Hepatocyte (in vitro differentiated cells): ENCODE results near the gene SORCS2. TPM values are rescaled to one million over a fixed set of nuclear protein-coding genes. Genes with fewer than 3 reads are reported as not detected.

Source experiments
- DNase-seq: peaks from one replicate; pipeline ENCODE4 v3.0.0-alpha.2; 2016; ENCODE audit warnings: low spot score
- H2AFZ ChIP-seq: fragments of 200-600 bp; sonication (generic); 2 replicates; pipeline ENCODE4 v1.6.0; 2016; ENCODE audit warnings: antibody characterized with exemption, mild to moderate bottlenecking
- H3K27ac ChIP-seq: fragments of 200-600 bp; sonication (generic); 2 replicates; pipeline ENCODE4 v1.5.1; 2016; ENCODE audit warnings: mild to moderate bottlenecking
- H3K27me3 ChIP-seq: fragments of 200-600 bp; sonication (generic); 2 replicates; pipeline ENCODE4 v1.6.1; 2016
- H3K36me3 ChIP-seq: fragments of 200-600 bp; sonication (generic); replicated peaks from 2 replicates; pipeline ENCODE4 v1.5.1; 2016; ENCODE audit warnings: low read depth; ENCODE audit not compliant: insufficient read depth
- H3K4me1 ChIP-seq: fragments of 200-600 bp; sonication (generic); 2 replicates; pipeline ENCODE4 v1.5.1; 2016; ENCODE audit warnings: mild to moderate bottlenecking, moderate library complexity; ENCODE audit not compliant: insufficient read depth
- H3K4me2 ChIP-seq: fragments of 200-600 bp; sonication (generic); 2 replicates; pipeline ENCODE4 v1.6.0; 2016
- H3K4me3 ChIP-seq: fragments of 200-600 bp; sonication (generic); 2 replicates; pipeline ENCODE4 v1.5.1; 2016; ENCODE audit warnings: mild to moderate bottlenecking
- H3K79me2 ChIP-seq: fragments of 200-600 bp; sonication (generic); 2 replicates; pipeline ENCODE4 v1.6.0; 2017; ENCODE audit warnings: mild to moderate bottlenecking
- H3K9me2 ChIP-seq: fragments of 200-600 bp; sonication (generic); replicated peaks from 2 replicates; pipeline ENCODE4 v1.6.0; 2017; ENCODE audit warnings: mild to moderate bottlenecking; ENCODE audit not compliant: insufficient read depth
- H3K9me3 ChIP-seq: fragments of 200-600 bp; sonication (generic); 2 replicates; pipeline ENCODE4 v1.5.1; 2016; ENCODE audit warnings: low read depth, mild to moderate bottlenecking
- H4K20me1 ChIP-seq: fragments of 200-600 bp; sonication (generic); 2 replicates; pipeline ENCODE4 v1.6.0; 2016; ENCODE audit warnings: mild to moderate bottlenecking; ENCODE audit not compliant: insufficient read depth, poor library complexity, severe bottlenecking
- CTCF ChIP-seq: fragments of 200-600 bp; sonication (generic); IDR thresholded peaks from 2 replicates; pipeline ENCODE4 v1.5.1; 2016; ENCODE audit warnings: antibody characterized with exemption, mild to moderate bottlenecking; ENCODE audit not compliant: poor library complexity
- EZH2 ChIP-seq: fragments of 200-600 bp; sonication (generic); IDR thresholded peaks from 2 replicates; pipeline ENCODE4 v1.6.1; 2016; ENCODE audit warnings: antibody characterized with exemption, mild to moderate bottlenecking, borderline replicate concordance
- EZH2phosphoT487 ChIP-seq: fragments of 200-600 bp; sonication (generic); IDR thresholded peaks from one replicate; pipeline ENCODE4 v1.6.1; 2018; ENCODE audit warnings: antibody characterized with exemption, mild to moderate bottlenecking, low read depth, moderate library complexity; ENCODE audit not compliant: unreplicated experiment, severe bottlenecking
- WGBS: methylation state at CpG from one replicate; pipeline ENCODE4 v1.1.6; 2016; ENCODE audit warnings: low lambda C conversion rate; ENCODE audit errors: missing lambda C conversion rate; 5-methylcytosine and 5-hydroxymethylcytosine counted together
- polyA plus RNA-seq: library from polyadenylated mRNA; unstranded; fragments of >200 nt; fragmentation: Nextera tagmentation; extraction: Ambion mirVana; gene quantifications from 2 replicates; pipeline ENCODE4 v1.2.1, GENCODE V29; 2016
- total RNA-seq: library from RNA; depleted of rRNA; stranded (reverse); fragments of >200 nt; gene quantifications from 2 replicates; pipeline ENCODE4 v1.2.3, GENCODE V29; 2014

The SORCS2 gene
- total and polyA plus RNA-seq, 2 experiments from 2014 or later, result 1.6 to 4.8 TPM

- no peaks in the 10 kb centered on the region for H3K27me3 ChIP-seq
- no peaks in the 10 kb centered on the region for H3K36me3 ChIP-seq
- WGBS, result 91% methylated on average over 10 of the region's 16 CpGs
- H2AFZ ChIP-seq, result no peak overlapping the region
- no peaks in the 10 kb centered on the region for H3K9me3 ChIP-seq
- DNase-seq, result no peak
- H3K4me3 ChIP-seq, result no peak overlapping the region
- H3K27ac ChIP-seq, result no peak overlapping the region
- H3K9me2 ChIP-seq, result no peaks in the 10 kb centered on the region
- no peaks in the 10 kb centered on the region for H3K79me2 ChIP-seq
- TF ChIP-seq CTCF (no peak), EZH2 (no peak), EZH2phosphoT487 (no peak)
- peaks cover 4% of the 10 kb centered on the region for H3K4me1 ChIP-seq
- H4K20me1 ChIP-seq, result no peaks in the 10 kb centered on the region
- no peak overlapping the region for H3K4me2 ChIP-seq
Measured at GRCh38 chr4:7333801-7334421, 141.6 kb downstream of the SORCS2 start.

- H3K36me3 ChIP-seq, result no peaks in the 10 kb centered on the region
- WGBS, result 87% methylated on average over 17 of the region's 17 CpGs
- H3K9me2 ChIP-seq, result no peaks in the 10 kb centered on the region
- no peak overlapping the region for H2AFZ ChIP-seq
- no peaks in the 10 kb centered on the region for H3K27me3 ChIP-seq
- H3K4me1 ChIP-seq, result peaks cover 4% of the 10 kb centered on the region
- H3K27ac ChIP-seq, result no peak overlapping the region
- no peaks in the 10 kb centered on the region for H3K79me2 ChIP-seq
- H3K4me2 ChIP-seq, result peak overlapping the region; percentile 27
- DNase-seq, result no peak
- TF ChIP-seq EZH2phosphoT487 (no peak), EZH2 (no peak), CTCF (no peak)
- no peaks in the 10 kb centered on the region for H3K9me3 ChIP-seq
- H4K20me1 ChIP-seq, result no peaks in the 10 kb centered on the region
- no peak overlapping the region for H3K4me3 ChIP-seq
Measured at GRCh38 chr4:7334521-7335275, 142.4 kb downstream of the SORCS2 start.

GRCh38 chr4:7335344-7336066 is 143.2 kb downstream of the SORCS2 start:
- peak; percentile 54 for DNase-seq
- TF ChIP-seq EZH2phosphoT487, result no peak
- peak; percentile 58 for TF ChIP-seq CTCF

More at GRCh38 chr4:7335344-7336066, 143.2 kb downstream of the SORCS2 start:
- Histone ChIP-seq H3K27me3 (no peaks in the 10 kb centered on the region), H3K9me3 (no peaks in the 10 kb centered on the region), H4K20me1 (no peaks in the 10 kb centered on the region), H2AFZ (no peak overlapping the region), H3K9me2 (no peaks in the 10 kb centered on the region), H3K4me1 (peaks cover 4% of the 10 kb centered on the region), H3K36me3 (no peaks in the 10 kb centered on the region), H3K4me3 (no peak overlapping the region), H3K27ac (no peak overlapping the region), H3K4me2 (peak overlapping the region; percentile 27), H3K79me2 (no peaks in the 10 kb centered on the region)
- WGBS, result 44% methylated on average over 24 of the region's 24 CpGs
